Lower lobe of right lung (tissue), 2 donors: ENCODE data around the gene ETV2. TPM values are rescaled to one million over a fixed set of nuclear protein-coding genes. Genes with fewer than 3 reads are reported as not detected.

Experiments used
- ATAC-seq, 2 donors: fragments of 200-7000 bp; cut with Tn5 transposase; one replicate each; pipeline ENCODE4 v1.9.1; 2020 to 2022; ENCODE audit warnings: mild to moderate bottlenecking in 2 of 2, moderate library complexity in 2 of 2
- DNase-seq: peaks from one replicate; pipeline ENCODE4 v3.0.0-alpha.2; 2020
- H3K27ac ChIP-seq: fragments of 200-600 bp; one replicate; pipeline ENCODE4 v1.8.0; 2022
- H3K27me3 ChIP-seq: fragments of 200-600 bp; one replicate; pipeline ENCODE4 v1.8.0; 2022; ENCODE audit warnings: low read depth
- H3K36me3 ChIP-seq: fragments of 200-600 bp; one replicate; pipeline ENCODE4 v1.8.0; 2022; ENCODE audit warnings: mild to moderate bottlenecking
- H3K4me1 ChIP-seq: fragments of 200-600 bp; one replicate; pipeline ENCODE4 v1.8.0; 2022
- H3K4me3 ChIP-seq: fragments of 200-600 bp; one replicate; pipeline ENCODE4 v1.8.0; 2022; ENCODE audit warnings: mild to moderate bottlenecking
- H3K9me3 ChIP-seq: fragments of 200-600 bp; one replicate; pipeline ENCODE4 v1.8.0; 2022
- CTCF ChIP-seq: fragments of 200-600 bp; IDR thresholded peaks from one replicate; pipeline ENCODE4 v1.8.0; 2022; ENCODE audit warnings: antibody characterized with exemption, mild to moderate bottlenecking
- intact Hi-C: fragments of 100-400 bp; cut with DNase I; formaldehyde crosslinking; loops from one replicate; pipeline ENCODE4 v1.11.0; 2022
- total RNA-seq: library from RNA; stranded (reverse); fragmentation: NEBNext Ultra II Directional; extraction: Animal tissue kit (Norgen Biotek cat#: 25700); gene quantifications from one replicate; pipeline ENCODE4 v1.2.1, GENCODE V29; 2021
- donor health status: DM: no; HTN: yes; CAD: no; lungs with severe emphysema.

The ETV2 gene
- total RNA-seq, 1 donor from 2014 or later: 1.1 TPM

- TF ChIP-seq CTCF: no peak
- H3K9me3 ChIP-seq: no peaks in the 10 kb centered on the region
- H3K27ac ChIP-seq: peak within 1 kb of the TSS; percentile 95
- peaks cover 37% of the 10 kb centered on the region for H3K36me3 ChIP-seq
- no peaks in the 10 kb centered on the region for H3K27me3 ChIP-seq
- ATAC-seq: peak; percentile 100
- peak; percentile 97 for DNase-seq
- peaks cover 19% of the 10 kb centered on the region for H3K4me1 ChIP-seq
- peak within 1 kb of the TSS; percentile 88 for H3K4me3 ChIP-seq
- intact Hi-C loops: no loop called here
Measured at GRCh38 chr19:35628565-35629331, 12.8 kb upstream of the ETV2 start, which contains the start of gene RBM42. RBM42 (plus strand) TSS chr19:35629036; CDS start chr19:35629154, 118 bp downstream.

- no peaks in the 10 kb centered on the region for H3K9me3 ChIP-seq
- peak overlapping the region; percentile 88 for H3K4me3 ChIP-seq
- no peak for ATAC-seq
- no peak for DNase-seq
- TF ChIP-seq CTCF: no peak
- intact Hi-C loops: no loop called here
- no peaks in the 10 kb centered on the region for H3K27me3 ChIP-seq
- peaks cover 19% of the 10 kb centered on the region for H3K4me1 ChIP-seq
- peaks cover 42% of the 10 kb centered on the region for H3K36me3 ChIP-seq
- peak overlapping the region; percentile 95 for H3K27ac ChIP-seq
Measured at GRCh38 chr19:35629332-35629633, 12.3 kb upstream of the ETV2 start.

GRCh38 chr19:35633727-35634440 lies 7.7 kb upstream of the ETV2 start:
- Histone ChIP-seq H3K4me1 (peaks cover 13% of the 10 kb centered on the region), H3K4me3 (no peak overlapping the region), H3K27me3 (no peaks in the 10 kb centered on the region), H3K9me3 (no peaks in the 10 kb centered on the region), H3K27ac (no peak overlapping the region), H3K36me3 (peaks cover 83% of the 10 kb centered on the region)
- intact Hi-C loops: no loop called here
- DNase-seq (no peak), ATAC-seq (no peak)
- no peak for TF ChIP-seq CTCF

GRCh38 chr19:35636651-35637050 lies 4.9 kb upstream of the ETV2 start:
- intact Hi-C loops: no loop called here
- DNase-seq: no peak

GRCh38 chr19:35637165-35637564 lies 4.4 kb upstream of the ETV2 start:
- no peaks in the 10 kb centered on the region for H3K27me3 ChIP-seq
- DNase-seq (no peak), ATAC-seq (no peak)
- H3K4me1 ChIP-seq: peaks cover 3% of the 10 kb centered on the region
- H3K27ac ChIP-seq: no peak overlapping the region
- peaks cover 62% of the 10 kb centered on the region for H3K36me3 ChIP-seq
- TF ChIP-seq CTCF: no peak
- intact Hi-C loops: no loop called here
- H3K9me3 ChIP-seq: no peaks in the 10 kb centered on the region
- no peak overlapping the region for H3K4me3 ChIP-seq

More at GRCh38 chr19:35636651-35637050, 4.9 kb upstream of the ETV2 start:
- no peak overlapping the region for H3K27ac ChIP-seq
- no peak for ATAC-seq
- H3K27me3 ChIP-seq: no peaks in the 10 kb centered on the region
- peaks cover 67% of the 10 kb centered on the region for H3K36me3 ChIP-seq
- H3K4me3 ChIP-seq: no peak overlapping the region
- no peaks in the 10 kb centered on the region for H3K9me3 ChIP-seq
- TF ChIP-seq CTCF: no peak
- H3K4me1 ChIP-seq: no peaks in the 10 kb centered on the region
